Measurements from ENCODE around the gene ERFL. TPM values are rescaled to one million over a fixed set of nuclear protein-coding genes. Genes with fewer than 3 reads are reported as not detected.
A peak's percentile ranks its signal among the peaks of the same experiment; 100 is the strongest.

Gene ERFL
- total and polyA plus RNA-seq, 4 experiments from 2014 or later, result 0.11 to 9.2 (median 6.6) TPM; not detected in 1

GRCh38 chr19:41965106-41965505 is 36.9 kb upstream of the ERFL start:
- DNase-seq, result no peak
- Mint-ChIP-seq H3K27ac (peak overlapping the region in 1 of 7 donors; percentile 17), H3K27me3 (no peaks in the 10 kb centered on the region), H3K36me3 (no peaks in the 10 kb centered on the region), H3K9me3 (peaks cover 0 to 2% (median 0%) of the 10 kb centered on the region in 8 donors), H3K4me1 (no peaks in the 10 kb centered on the region), H3K4me3 (no peak overlapping the region)
- Histone ChIP-seq H3K27me3 (ENCODE audit: insufficient read depth, low read length) (no peaks in the 10 kb centered on the region), H3K9me3 (ENCODE audit: control insufficient read depth in 1 of 2, low read length in 2 of 2) (no peaks in the 10 kb centered on the region), H3K27ac (ENCODE audit: low read depth, low read length) (no peak overlapping the region), H3K4me1 (ENCODE audit: insufficient read depth, low read length) (no peaks in the 10 kb centered on the region), H3K4me3 (ENCODE audit: low read length in 2 of 2) (no peak overlapping the region), H3K36me3 (ENCODE audit: insufficient read depth, low read length) (no peaks in the 10 kb centered on the region)
- POLR2A ChIA-PET (ENCODE audit: partially characterized antibody), result interaction anchor here (0.6 kb wide), 1 partner anchor 85 kb away, joined by 4 read pairs; no protein-coding TSS in a partner anchor
- CTCF ChIA-PET (ENCODE audit: partially characterized antibody), result interaction anchor here (0.7 kb wide), 1 partner anchor 258 kb away, joined by 3 read pairs; no protein-coding TSS in a partner anchor
- intact Hi-C loops (cut with micrococcal nuclease), result no loop called here

GRCh38 chr19:41960973-41961372 is 32.7 kb upstream of the ERFL start:
- intact Hi-C loops (cut with micrococcal nuclease), result no loop called here
- H3K4me1 Mint-ChIP-seq, result peaks cover 10 to 26% (median 17%) of the 10 kb centered on the region in 4 donors
- Histone ChIP-seq H3K4me1 (ENCODE audit: insufficient read depth, low read length) (peaks cover 16% of the 10 kb centered on the region), H3K27ac (ENCODE audit: low read depth, low read length) (no peak overlapping the region), H3K4me3 (ENCODE audit: low read length in 2 of 2) (no peak overlapping the region), H3K36me3 (ENCODE audit: insufficient read depth, low read length) (no peaks in the 10 kb centered on the region), H3K27me3 (ENCODE audit: insufficient read depth, low read length) (no peaks in the 10 kb centered on the region), H3K9me3 (ENCODE audit: control insufficient read depth in 1 of 2, low read length in 2 of 2) (no peaks in the 10 kb centered on the region)
- H3K4me3 Mint-ChIP-seq, result peak overlapping the region in 1 of 8 donors; percentile 30
- no peak for DNase-seq
- H3K27ac Mint-ChIP-seq, result peak overlapping the region in 1 of 7 donors; percentile 43
- CTCF ChIA-PET (ENCODE audit: partially characterized antibody), result interaction anchor here (0.7 kb wide), 2 partner anchors 101 to 140 kb away, joined by 3 to 5 read pairs; partner anchors contain the start of gene RPS19
- no peaks in the 10 kb centered on the region for H3K9me3 Mint-ChIP-seq
- H3K27me3 Mint-ChIP-seq, result no peaks in the 10 kb centered on the region
- POLR2A ChIA-PET (ENCODE audit: partially characterized antibody), result interaction anchor here (0.7 to 5.2 kb wide), 3 partner anchors 33 to 101 kb away, joined by 3 to 57 read pairs (median 49); partner anchors contain the start of genes ARHGEF1, ERFL and RPS19
- H3K36me3 Mint-ChIP-seq, result peaks cover 0 to 19% of the 10 kb centered on the region in 2 donors

- Mint-ChIP-seq H3K4me3 (peak within 1 kb of the TSS; percentile 90 to 97 (median 96)), H3K27ac (peak within 1 kb of the TSS; percentile 82 to 99 (median 96)), H3K27me3 (no peaks in the 10 kb centered on the region), H3K36me3 (peaks cover 0 to 19% of the 10 kb centered on the region in 2 donors), H3K9me3 (no peaks in the 10 kb centered on the region), H3K4me1 (peaks cover 10 to 26% (median 17%) of the 10 kb centered on the region in 4 donors)
- Histone ChIP-seq H3K9me3 (ENCODE audit: control insufficient read depth in 1 of 2, low read length in 2 of 2) (no peaks in the 10 kb centered on the region), H3K36me3 (ENCODE audit: insufficient read depth, low read length) (no peaks in the 10 kb centered on the region), H3K4me3 (ENCODE audit: low read length in 2 of 2) (peak within 1 kb of the TSS; percentile 73 to 85), H3K27ac (ENCODE audit: low read depth, low read length) (peak within 1 kb of the TSS; percentile 77), H3K27me3 (ENCODE audit: insufficient read depth, low read length) (no peaks in the 10 kb centered on the region), H3K4me1 (ENCODE audit: insufficient read depth, low read length) (peaks cover 16% of the 10 kb centered on the region)
- DNase-seq, result peak; percentile 83 to 93 (median 85)
- ChIA-PET CTCF (ENCODE audit: partially characterized antibody) (interaction anchor here (1.0 to 3.5 kb wide), 4 partner anchors 9 to 100 kb away, joined by 3 to 17 read pairs (median 8); partner anchors contain the start of gene RPS19), POLR2A (ENCODE audit: partially characterized antibody) (interaction anchor here (0.8 to 5.2 kb wide), 15 partner anchors 13 to 117 kb away, joined by 3 to 57 read pairs (median 3); partner anchors contain the start of genes ARHGEF1, CD79A, ERFL and RPS19)
- intact Hi-C loops (cut with micrococcal nuclease), result loop anchor here (1.0 to 2.0 kb wide), 3 partner anchors 73 to 100 kb away; no protein-coding TSS in a partner anchor
These were observed 31.1 kb upstream of the ERFL start, which contains the start of gene RABAC1 for GRCh38 chr19:41959056-41960053. Gene RABAC1, minus strand, starts transcription at chr19:41959321. Its CDS starts 29 bp downstream, at chr19:41959292.

- POLR2A ChIA-PET (ENCODE audit: partially characterized antibody), result interaction anchor here (0.7 to 5.2 kb wide), 14 partner anchors 12 to 98 kb away, joined by 3 to 57 read pairs (median 3); partner anchors contain the start of genes ARHGEF1, CD79A, ERFL and RPS19
- Mint-ChIP-seq H3K4me1 (peaks cover 10 to 26% (median 17%) of the 10 kb centered on the region in 4 donors), H3K9me3 (no peaks in the 10 kb centered on the region), H3K4me3 (peak overlapping the region; percentile 75 to 97 (median 94)), H3K27me3 (no peaks in the 10 kb centered on the region), H3K36me3 (peaks cover 0 to 19% of the 10 kb centered on the region in 2 donors), H3K27ac (peak overlapping the region; percentile 74 to 99 (median 94))
- no peaks in the 10 kb centered on the region for H3K27me3 ChIP-seq (ENCODE audit: insufficient read depth, low read length)
- no peaks in the 10 kb centered on the region for H3K9me3 ChIP-seq (ENCODE audit: control insufficient read depth in 1 of 2, low read length in 2 of 2)
- no peaks in the 10 kb centered on the region for H3K36me3 ChIP-seq (ENCODE audit: insufficient read depth, low read length)
- H3K4me1 ChIP-seq (ENCODE audit: insufficient read depth, low read length), result peaks cover 16% of the 10 kb centered on the region
- DNase-seq, result peak; percentile 72 to 91 (median 77)
- CTCF ChIA-PET (ENCODE audit: partially characterized antibody), result interaction anchor here (1.3 to 3.5 kb wide), 3 partner anchors 11 to 99 kb away, joined by 4 to 17 read pairs (median 13); partner anchors contain the start of gene RPS19
- H3K27ac ChIP-seq (ENCODE audit: low read depth, low read length), result peak overlapping the region; percentile 77
- intact Hi-C loops (cut with micrococcal nuclease), result loop anchor here (1.0 to 2.0 kb wide), 3 partner anchors 72 to 99 kb away; no protein-coding TSS in a partner anchor
- H3K4me3 ChIP-seq (ENCODE audit: low read length in 2 of 2), result peak overlapping the region; percentile 73 to 85
These were observed 30.3 kb upstream of the ERFL start for GRCh38 chr19:41958367-41959055.

- peak in 3 of 5 donors; percentile 32 to 56 (median 41) for DNase-seq
- Mint-ChIP-seq H3K4me1 (peaks cover 10 to 26% (median 17%) of the 10 kb centered on the region in 4 donors), H3K36me3 (peaks cover 0 to 19% of the 10 kb centered on the region in 2 donors), H3K27me3 (no peaks in the 10 kb centered on the region), H3K27ac (peak overlapping the region; percentile 74 to 99 (median 94)), H3K9me3 (no peaks in the 10 kb centered on the region), H3K4me3 (peak overlapping the region; percentile 75 to 97 (median 94))
- ChIA-PET CTCF (ENCODE audit: partially characterized antibody) (interaction anchor here (2.1 to 3.5 kb wide), 3 partner anchors 12 to 99 kb away, joined by 13 to 17 read pairs (median 14); partner anchors contain the start of gene RPS19), POLR2A (ENCODE audit: partially characterized antibody) (interaction anchor here (0.7 to 5.2 kb wide), 9 partner anchors 12 to 98 kb away, joined by 3 to 57 read pairs (median 7); partner anchors contain the start of genes ARHGEF1, ERFL and RPS19)
- peak overlapping the region; percentile 77 for H3K27ac ChIP-seq (ENCODE audit: low read depth, low read length)
- H3K9me3 ChIP-seq (ENCODE audit: control insufficient read depth in 1 of 2, low read length in 2 of 2), result no peaks in the 10 kb centered on the region
- H3K36me3 ChIP-seq (ENCODE audit: insufficient read depth, low read length), result no peaks in the 10 kb centered on the region
- intact Hi-C loops (cut with micrococcal nuclease), result loop anchor here (2.0 kb wide), 1 partner anchor 71 kb away; no protein-coding TSS in a partner anchor
- H3K4me1 ChIP-seq (ENCODE audit: insufficient read depth, low read length), result peaks cover 16% of the 10 kb centered on the region
- peak overlapping the region; percentile 73 to 85 for H3K4me3 ChIP-seq (ENCODE audit: low read length in 2 of 2)
- no peaks in the 10 kb centered on the region for H3K27me3 ChIP-seq (ENCODE audit: insufficient read depth, low read length)
These were observed 29.7 kb upstream of the ERFL start for GRCh38 chr19:41957838-41958366.

Measured in CD4-positive, alpha-beta memory T cell (primary cell).